ENCODE data around the gene H1-8. TPM values are rescaled to one million over a fixed set of nuclear protein-coding genes. Genes with fewer than 3 reads are reported as not detected.

The H1-8 gene
- total RNA-seq, 2 experiments from 2014 or later: not detected

- Mint-ChIP-seq H3K4me3 (no peak overlapping the region), H3K36me3 (ENCODE audit: low read depth) (no peaks in the 10 kb centered on the region), H3K9me3 (no peaks in the 10 kb centered on the region), H3K4me1 (ENCODE audit: low read depth) (no peaks in the 10 kb centered on the region), H3K27me3 (no peaks in the 10 kb centered on the region), H3K27ac (no peak overlapping the region)
- DNase-seq (no peak), ATAC-seq (no peak)
- TF ChIP-seq CTCF (IDR thresholded peaks at IDR 0.05): no peak
- CTCF ChIA-PET: no interaction called here
- intact Hi-C loops (cut with micrococcal nuclease): no loop called here
- POLR2A ChIA-PET: interaction anchor here (0.8 to 1.4 kb wide), 2 partner anchors 11 to 14 kb away, joined by 3 to 6 read pairs; no protein-coding TSS in a partner anchor
Measured at GRCh38 chr3:129565902-129566301, 22.9 kb downstream of the H1-8 start.

GRCh38 chr3:129567176-129567705, 24.3 kb downstream of the H1-8 start:
- TF ChIP-seq CTCF (IDR thresholded peaks at IDR 0.05): no peak
- no peaks in the 10 kb centered on the region for H3K27me3 Mint-ChIP-seq
- H3K4me1 Mint-ChIP-seq (ENCODE audit: low read depth): no peaks in the 10 kb centered on the region
- ATAC-seq (no peak), DNase-seq (no peak)
- no peaks in the 10 kb centered on the region for H3K9me3 Mint-ChIP-seq
- no peak overlapping the region for H3K27ac Mint-ChIP-seq
- no peaks in the 10 kb centered on the region for H3K36me3 Mint-ChIP-seq (ENCODE audit: low read depth)
- ChIA-PET POLR2A (no interaction called here), CTCF (no interaction called here)
- H3K4me3 Mint-ChIP-seq: no peak overlapping the region
- intact Hi-C loops (cut with micrococcal nuclease): no loop called here

DNA sequence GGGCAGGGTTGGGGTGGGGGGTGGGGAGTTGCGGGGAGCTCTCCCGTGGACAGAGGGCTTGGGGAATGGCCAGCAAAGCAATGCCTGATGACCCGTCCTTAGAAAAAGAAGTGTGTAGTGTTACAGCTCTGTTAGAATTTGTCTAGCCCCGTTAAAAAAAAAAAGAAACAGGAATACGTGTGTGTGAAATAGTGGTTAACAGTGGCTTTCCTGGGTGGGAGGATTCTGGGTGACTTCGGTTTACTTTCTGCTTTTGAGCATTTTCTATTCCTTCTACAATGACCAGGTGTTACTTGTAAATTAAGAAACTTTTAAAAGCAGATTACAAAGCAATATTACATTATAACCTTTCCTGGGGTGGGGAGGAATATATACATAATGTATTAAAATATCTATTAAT, 25.0 kb downstream of the H1-8 start:
- DNase-seq (no peak), ATAC-seq (no peak)
- TF ChIP-seq CTCF (IDR thresholded peaks at IDR 0.05): no peak
- CTCF ChIA-PET: no interaction called here
- Mint-ChIP-seq H3K27me3 (no peaks in the 10 kb centered on the region), H3K4me1 (ENCODE audit: low read depth) (no peaks in the 10 kb centered on the region), H3K36me3 (ENCODE audit: low read depth) (no peaks in the 10 kb centered on the region), H3K27ac (no peak overlapping the region), H3K9me3 (no peaks in the 10 kb centered on the region), H3K4me3 (no peak overlapping the region)
- POLR2A ChIA-PET: no interaction called here
- intact Hi-C loops (cut with micrococcal nuclease): no loop called here

GRCh38 chr3:129569856-129570255, 26.9 kb downstream of the H1-8 start:
- Mint-ChIP-seq H3K36me3 (ENCODE audit: low read depth) (no peaks in the 10 kb centered on the region), H3K4me1 (ENCODE audit: low read depth) (no peaks in the 10 kb centered on the region)

More at GRCh38 chr3:129569856-129570255, 26.9 kb downstream of the H1-8 start:
- intact Hi-C loops (cut with micrococcal nuclease): no loop called here
- CTCF ChIA-PET: no interaction called here
- TF ChIP-seq CTCF (IDR thresholded peaks at IDR 0.05): no peak
- H3K27ac Mint-ChIP-seq: no peak overlapping the region
- no peak overlapping the region for H3K4me3 Mint-ChIP-seq
- DNase-seq (no peak), ATAC-seq (no peak)
- H3K9me3 Mint-ChIP-seq: no peaks in the 10 kb centered on the region
- no peaks in the 10 kb centered on the region for H3K27me3 Mint-ChIP-seq
- POLR2A ChIA-PET: no interaction called here

All from activated CD8-positive, alpha-beta T cell treated with anti-CD3 and anti-CD28 coated beads for 36 hours (primary cell).